ENCODE measurements around the gene ATG7. TPM values are rescaled to one million over a fixed set of nuclear protein-coding genes. Genes with fewer than 3 reads are reported as not detected.

ATG7 gene
- total RNA-seq, 4 donors from 2014 or later: 54.8 to 126 (median 100) TPM

GRCh38 chr3:11546657-11547302, 274.6 kb downstream of the ATG7 start:
- intact Hi-C loops (cut with DNase I; ENCODE audit: low total_unique reads): no loop called here
- TF ChIP-seq CTCF (IDR thresholded peaks at IDR 0.05) (no peak), POLR2A (IDR thresholded peaks at IDR 0.05) (no peak)
- Histone ChIP-seq H3K4me1 (peaks cover 3 to 4% of the 10 kb centered on the region in 2 donors), H3K9me3 (no peaks in the 10 kb centered on the region), H3K4me3 (no peak overlapping the region), H3K27ac (no peak overlapping the region), H3K27me3 (no peaks in the 10 kb centered on the region), H3K36me3 (no peaks in the 10 kb centered on the region)
- no peak for DNase-seq

GRCh38 chr3:11547498-11547897, 275.3 kb downstream of the ATG7 start:
- no peak overlapping the region for H3K27ac ChIP-seq
- TF ChIP-seq POLR2A (IDR thresholded peaks at IDR 0.05) (no peak), CTCF (IDR thresholded peaks at IDR 0.05) (no peak)
- H3K4me3 ChIP-seq: no peak overlapping the region
- no peaks in the 10 kb centered on the region for H3K9me3 ChIP-seq
- H3K4me1 ChIP-seq: peaks cover 3 to 4% of the 10 kb centered on the region in 2 donors
- H3K27me3 ChIP-seq: no peaks in the 10 kb centered on the region
- intact Hi-C loops (cut with DNase I; ENCODE audit: low total_unique reads): no loop called here
- no peak for DNase-seq
- H3K36me3 ChIP-seq: no peaks in the 10 kb centered on the region

- H3K27ac ChIP-seq: peak overlapping the region; percentile 49 to 51
- intact Hi-C loops (cut with DNase I; ENCODE audit: low total_unique reads): no loop called here
Observed at GRCh38 chr3:11548721-11549131, 276.5 kb downstream of the ATG7 start.

GRCh38 chr3:11549580-11550140, 277.5 kb downstream of the ATG7 start:
- no peaks in the 10 kb centered on the region for H3K36me3 ChIP-seq
- intact Hi-C loops (cut with DNase I; ENCODE audit: low total_unique reads): no loop called here
- no peak for TF ChIP-seq CTCF (IDR thresholded peaks at IDR 0.05)
- no peak for TF ChIP-seq POLR2A (IDR thresholded peaks at IDR 0.05)
- H3K27ac ChIP-seq: peak overlapping the region in 1 of 2 donors; percentile 51
- no peaks in the 10 kb centered on the region for H3K9me3 ChIP-seq
- H3K4me3 ChIP-seq: no peak overlapping the region
- no peaks in the 10 kb centered on the region for H3K27me3 ChIP-seq
- peaks cover 0 to 13% of the 10 kb centered on the region in 2 donors for H3K4me1 ChIP-seq
- peak in 1 of 2 donors; percentile 12 for DNase-seq

More at GRCh38 chr3:11548721-11549131, 276.5 kb downstream of the ATG7 start:
- H3K4me3 ChIP-seq: no peak overlapping the region
- no peaks in the 10 kb centered on the region for H3K27me3 ChIP-seq
- TF ChIP-seq POLR2A (IDR thresholded peaks at IDR 0.05): no peak
- no peaks in the 10 kb centered on the region for H3K9me3 ChIP-seq
- H3K4me1 ChIP-seq: peaks cover 4 to 6% of the 10 kb centered on the region in 2 donors
- DNase-seq: peak; percentile 45 to 66
- H3K36me3 ChIP-seq: no peaks in the 10 kb centered on the region

GRCh38 chr3:11551036-11551435, 278.8 kb downstream of the ATG7 start:
- Histone ChIP-seq H3K4me3 (no peak overlapping the region), H3K27ac (no peak overlapping the region), H3K36me3 (no peaks in the 10 kb centered on the region), H3K4me1 (peaks cover 0 to 23% of the 10 kb centered on the region in 2 donors), H3K9me3 (no peaks in the 10 kb centered on the region), H3K27me3 (no peaks in the 10 kb centered on the region)
- intact Hi-C loops (cut with DNase I; ENCODE audit: low total_unique reads): no loop called here
- no peak for DNase-seq
- TF ChIP-seq CTCF (IDR thresholded peaks at IDR 0.05): no peak
- no peak for TF ChIP-seq POLR2A (IDR thresholded peaks at IDR 0.05)

Measured in uterus (tissue), 4 donors.